Stimulated activated CD4-positive, alpha-beta T cell treated with anti-CD3 and anti-CD28 coated beads, TNF-alpha, amount 100 ng/mL, for 48 hours (primary cell): ENCODE results near the gene LSAMP.

Source experiments
- DNase-seq, 3 donors: peaks; one replicate each; pipeline ENCODE4 v3.0.0-alpha.2; 2020; ENCODE audit warnings: low read depth in 3 of 3

LSAMP gene

DNA sequence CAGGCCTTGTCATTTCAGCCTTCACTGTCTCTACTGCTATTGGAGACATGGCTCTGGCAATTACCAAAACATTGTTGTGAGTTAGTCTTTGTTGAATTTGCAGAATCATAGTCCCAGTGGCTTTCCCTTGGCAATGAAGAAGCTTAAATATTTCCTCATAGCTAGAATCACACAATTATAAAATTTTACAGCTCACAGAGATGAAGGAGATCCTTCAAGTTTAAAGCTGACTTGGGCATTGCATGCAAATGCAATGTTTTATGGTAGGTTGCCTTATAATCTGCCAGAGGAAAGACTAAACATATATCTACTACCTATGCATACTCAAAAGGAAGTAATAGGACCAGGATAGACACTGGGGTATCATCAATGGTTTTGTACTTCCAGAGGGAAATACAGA lies 90.9 kb downstream of the LSAMP start:
- no peak for DNase-seq

DNA sequence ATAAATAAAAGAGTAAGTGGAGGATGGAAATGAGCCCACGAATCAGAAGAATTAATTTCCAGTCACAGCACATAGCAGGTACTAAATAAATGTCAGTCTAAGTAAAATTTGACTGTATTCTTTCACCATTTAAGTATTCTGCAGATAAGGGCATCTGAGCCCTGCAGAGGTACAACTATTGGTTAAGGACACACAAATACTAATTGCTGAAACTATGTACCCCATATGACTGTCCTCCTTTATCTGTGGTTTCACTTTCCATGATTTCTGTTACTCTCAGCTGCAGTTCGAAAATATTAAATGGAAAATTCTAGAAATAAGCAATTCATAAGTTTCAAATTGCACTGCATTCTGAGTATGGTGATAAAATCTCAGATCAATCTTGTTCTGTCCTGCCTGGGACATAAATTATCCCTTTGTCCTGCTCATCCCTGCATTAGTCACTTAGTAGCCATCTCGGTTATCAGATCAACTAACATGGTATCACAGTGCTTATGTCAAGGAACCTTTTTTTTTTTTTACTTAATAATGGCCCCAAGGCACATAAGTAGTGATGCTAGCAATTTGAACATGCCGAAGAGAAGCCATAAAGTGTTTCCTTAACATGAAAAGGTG lies 95.1 kb downstream of the LSAMP start:
- DNase-seq = no peak

DNA sequence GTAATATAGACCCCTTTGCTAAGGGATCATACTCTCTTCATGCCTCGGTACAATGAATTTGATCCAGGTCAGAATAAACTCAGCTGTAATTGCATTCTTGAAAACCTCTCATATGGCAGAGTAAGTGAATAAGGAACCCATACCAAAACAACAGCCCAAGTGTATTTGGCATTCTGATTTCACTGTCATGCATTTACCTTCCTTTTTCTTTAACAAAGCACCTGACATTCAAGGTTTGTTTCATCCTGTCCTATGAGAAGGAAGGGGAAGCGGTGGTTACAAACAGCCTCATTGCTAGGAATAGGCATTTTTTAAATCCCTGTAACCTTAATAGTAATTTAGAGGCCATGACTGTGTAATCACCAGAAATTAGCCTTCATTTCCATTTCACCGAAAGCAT lies 97.1 kb downstream of the LSAMP start:
- no peak for DNase-seq

DNA sequence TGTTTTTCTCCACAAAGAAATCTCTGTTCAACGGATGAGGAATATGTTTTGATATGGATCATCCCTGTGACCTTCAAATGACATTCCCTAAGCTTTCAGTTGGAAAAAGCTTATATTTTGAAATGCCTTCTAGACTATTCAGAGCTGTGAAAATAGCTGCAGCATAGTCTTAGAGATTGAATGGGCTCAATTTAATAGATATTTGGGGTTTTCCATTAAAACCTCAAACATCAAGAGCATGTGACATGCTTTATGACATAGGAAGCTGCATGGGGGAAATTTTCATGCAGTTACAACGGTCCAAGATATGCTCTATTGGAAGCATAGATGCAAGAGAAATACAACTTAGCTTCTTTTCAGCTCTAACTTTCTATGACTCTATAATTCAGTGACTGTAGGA lies 102.8 kb downstream of the LSAMP start:
- DNase-seq = no peak

DNA sequence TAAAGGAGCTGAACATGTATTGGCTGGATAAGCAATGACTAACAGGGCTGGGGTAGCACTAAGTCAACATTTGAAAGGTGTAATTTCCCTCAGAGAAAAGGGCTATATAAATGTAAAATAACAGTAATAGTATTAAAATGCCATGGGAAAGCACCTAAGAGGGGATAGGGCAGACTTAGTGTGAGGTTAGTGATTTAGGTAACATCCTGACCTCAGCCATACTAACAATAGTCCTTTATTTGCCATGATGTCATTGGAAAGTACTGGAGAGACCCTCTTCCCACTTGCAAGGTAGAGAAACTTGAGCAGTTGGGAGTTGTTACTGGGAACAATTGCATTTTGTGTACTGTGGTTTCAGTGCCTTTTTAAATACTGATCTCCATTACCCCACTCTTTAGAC lies 103.4 kb downstream of the LSAMP start:
- DNase-seq = no peak

DNA sequence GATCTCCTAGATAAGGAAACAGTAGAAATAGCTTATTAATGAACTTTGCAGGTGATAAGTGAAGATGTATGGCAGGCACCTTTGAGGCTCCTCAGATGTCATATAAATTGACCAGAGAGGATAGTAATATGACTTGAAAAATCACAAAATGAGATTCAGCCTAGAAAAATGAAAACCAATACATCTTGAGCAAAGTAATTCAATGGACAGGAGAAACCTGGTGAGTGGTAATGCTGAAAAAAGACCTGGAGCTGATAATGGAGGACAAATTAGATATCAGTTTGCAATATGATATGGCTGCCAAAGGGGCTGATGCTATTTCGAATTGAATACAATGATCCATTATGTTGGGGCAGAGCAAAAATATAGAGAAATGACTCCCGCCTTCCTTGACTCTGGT lies 103.9 kb downstream of the LSAMP start:
- DNase-seq = no peak

DNA sequence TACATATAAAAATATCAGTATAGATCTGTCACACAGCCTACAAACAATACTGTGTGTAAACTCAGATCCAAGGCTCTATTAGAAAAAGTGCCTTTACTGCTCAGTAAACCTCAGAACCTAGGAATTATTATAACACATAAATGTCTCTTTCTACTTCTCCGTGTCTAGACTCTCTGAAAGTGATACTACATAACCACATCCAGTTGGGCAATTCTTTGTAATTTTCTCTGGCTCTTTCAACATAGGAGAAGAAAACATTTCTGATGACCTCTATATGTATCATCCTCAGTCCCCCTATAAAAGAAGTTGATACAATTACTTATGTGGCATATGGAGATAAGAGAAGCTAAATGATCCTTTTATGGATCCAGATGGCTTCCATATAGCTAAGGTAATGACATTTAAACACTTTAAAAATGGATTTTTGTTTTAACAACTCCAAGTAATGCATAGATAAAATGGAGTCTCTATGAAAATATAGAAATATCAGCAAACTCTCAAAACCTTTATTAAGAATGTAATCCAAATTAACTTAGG lies 104.5 kb downstream of the LSAMP start:
- no peak for DNase-seq

DNA sequence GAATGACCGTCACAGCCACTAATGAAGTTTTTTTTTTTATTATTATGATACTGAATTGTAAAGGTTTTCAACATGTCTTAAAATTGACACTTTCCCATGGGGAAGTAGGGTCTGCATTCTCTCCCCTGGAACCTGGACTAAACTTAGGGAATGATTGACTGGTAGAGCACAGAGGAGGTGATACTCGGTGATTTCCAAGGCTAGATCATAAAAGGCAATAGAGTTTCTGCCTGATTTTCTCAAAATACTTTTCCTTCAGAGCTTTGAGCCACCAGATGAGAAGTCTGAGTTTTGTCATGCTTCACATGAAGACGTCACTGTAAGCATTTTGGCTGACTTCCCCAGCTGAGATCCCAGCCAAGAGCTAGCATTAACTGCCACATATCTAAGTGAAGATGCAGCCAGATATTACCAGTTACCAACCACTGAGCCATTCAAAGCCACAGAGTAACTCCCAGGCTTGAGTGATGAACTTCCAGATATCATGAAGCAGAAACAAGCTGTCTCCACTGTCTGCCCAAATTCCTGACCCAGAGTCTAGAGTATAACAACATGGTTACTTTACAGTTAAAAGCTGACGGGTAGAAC lies 105.8 kb downstream of the LSAMP start:
- DNase-seq = no peak

DNA sequence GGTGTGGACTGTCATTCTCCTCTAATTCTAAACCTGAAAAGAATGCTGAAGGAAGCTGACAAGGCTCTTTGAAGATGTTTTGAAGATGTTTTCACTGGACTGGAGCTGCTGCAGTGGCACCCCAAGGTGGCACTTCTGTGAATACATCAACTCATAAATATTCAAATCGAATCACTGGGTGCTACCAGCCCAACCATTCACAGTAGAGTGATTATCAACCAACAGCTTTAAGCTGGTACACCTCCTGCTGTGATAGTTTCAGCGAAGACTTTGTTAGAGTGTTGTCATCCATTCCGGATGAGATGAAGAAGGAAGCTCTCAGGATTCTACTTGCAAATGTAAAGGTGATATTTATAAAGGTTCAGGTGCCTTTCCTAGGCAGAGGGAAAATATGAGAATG lies 106.6 kb downstream of the LSAMP start:
- DNase-seq = no peak

DNA sequence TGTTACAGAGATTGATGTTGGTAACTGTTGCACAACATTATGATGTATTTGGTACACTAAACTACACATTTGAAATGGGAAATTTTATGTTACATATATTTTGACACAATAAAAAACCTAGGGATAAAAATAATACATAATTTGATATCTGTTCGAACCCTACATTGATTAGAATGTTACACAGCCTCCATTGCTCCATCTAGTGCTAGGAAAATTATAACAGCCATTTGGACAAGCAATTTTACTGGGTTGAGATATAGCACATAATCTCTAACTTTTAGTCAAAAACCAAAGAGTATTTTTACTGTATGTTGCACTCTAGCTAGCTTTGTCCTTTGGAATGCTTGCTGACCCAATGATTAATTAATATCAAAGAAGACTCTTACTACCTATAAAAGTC lies 108.1 kb downstream of the LSAMP start:
- DNase-seq = no peak

DNA sequence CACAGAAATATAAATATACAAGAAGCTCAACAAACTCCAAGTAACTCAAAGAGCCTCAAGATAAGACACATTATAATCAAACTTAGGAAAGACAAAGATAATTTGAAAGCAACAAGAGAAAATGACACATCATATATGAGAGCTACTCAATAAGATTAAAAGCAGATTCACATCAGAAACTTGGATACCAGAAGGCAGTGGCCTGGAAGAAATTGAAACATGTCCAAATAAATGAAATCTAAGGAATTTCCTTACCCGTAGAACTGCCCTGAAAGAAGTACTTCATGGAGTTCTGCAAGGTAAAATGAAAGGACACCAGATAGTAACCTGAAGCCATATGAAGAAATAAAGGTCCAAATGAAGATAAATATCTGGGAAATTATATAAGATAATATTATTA lies 113.9 kb downstream of the LSAMP start:
- DNase-seq = no peak

DNA sequence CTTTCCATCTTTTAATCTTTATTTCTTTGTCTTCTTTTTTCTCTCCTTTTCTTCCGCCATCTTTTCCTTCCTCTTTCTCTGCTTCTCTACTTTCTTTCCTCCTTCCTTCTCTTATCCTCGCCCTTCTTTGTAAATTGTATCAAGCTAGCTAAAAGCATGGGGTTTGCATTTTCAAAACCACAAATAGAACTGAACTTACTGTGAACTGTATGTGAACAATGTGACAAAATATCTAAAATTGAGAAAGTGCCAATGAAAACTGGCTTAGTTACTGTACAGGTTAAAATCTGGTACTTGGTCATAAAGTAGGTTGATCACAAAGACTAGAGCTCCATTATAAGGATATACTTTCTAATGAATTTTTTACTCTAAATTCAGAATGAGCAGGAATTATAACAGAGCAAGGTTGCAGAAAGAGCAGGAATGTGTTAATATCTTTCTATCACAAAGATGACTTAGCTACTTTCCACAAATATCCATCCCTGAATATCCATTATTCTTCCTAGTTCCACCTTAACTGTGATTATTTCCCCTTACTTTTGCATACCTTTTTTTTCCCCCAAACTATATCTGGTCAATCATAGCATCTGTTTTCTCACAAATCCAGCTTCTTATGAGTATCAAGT lies 122.4 kb downstream of the LSAMP start:
- DNase-seq = no peak

DNA sequence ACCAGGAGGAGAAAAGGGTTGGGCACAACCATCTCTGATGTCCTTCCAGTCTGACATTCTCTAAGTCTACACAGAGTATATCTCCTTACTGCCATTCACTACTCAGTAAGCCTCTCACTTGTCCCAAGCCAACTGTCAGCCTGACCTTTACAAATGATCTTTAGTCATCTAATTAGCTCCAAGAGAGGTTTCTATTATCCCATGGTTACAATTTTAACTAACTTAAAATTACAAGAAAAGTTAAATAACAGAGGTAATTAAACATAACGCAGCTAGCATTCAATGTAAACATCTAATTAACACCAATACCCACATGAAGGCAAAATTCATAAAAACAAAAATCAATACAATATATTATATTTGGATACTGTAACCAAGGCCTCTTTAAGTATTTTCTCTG lies 126.9 kb downstream of the LSAMP start:
- no peak for DNase-seq

DNA sequence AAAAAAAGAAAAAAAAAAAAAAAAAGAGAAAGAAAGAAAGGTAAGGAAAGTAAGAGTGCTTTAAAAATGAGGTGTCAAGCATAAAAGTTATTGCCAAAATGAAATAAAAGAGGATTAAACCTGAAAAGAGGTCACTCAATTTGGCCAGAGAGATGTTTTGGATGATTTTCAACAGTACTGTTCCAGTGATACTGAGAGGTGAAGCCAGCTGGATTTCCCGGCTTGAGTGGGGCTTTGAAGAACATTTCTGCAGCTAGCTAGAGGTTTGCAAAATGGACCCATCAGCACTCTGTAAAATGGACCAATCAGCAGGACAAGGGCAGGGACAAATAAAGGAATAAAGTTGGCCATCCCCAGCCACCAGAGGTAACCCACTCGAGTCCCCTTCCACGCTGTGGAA lies 128.5 kb downstream of the LSAMP start:
- DNase-seq = no peak

DNA sequence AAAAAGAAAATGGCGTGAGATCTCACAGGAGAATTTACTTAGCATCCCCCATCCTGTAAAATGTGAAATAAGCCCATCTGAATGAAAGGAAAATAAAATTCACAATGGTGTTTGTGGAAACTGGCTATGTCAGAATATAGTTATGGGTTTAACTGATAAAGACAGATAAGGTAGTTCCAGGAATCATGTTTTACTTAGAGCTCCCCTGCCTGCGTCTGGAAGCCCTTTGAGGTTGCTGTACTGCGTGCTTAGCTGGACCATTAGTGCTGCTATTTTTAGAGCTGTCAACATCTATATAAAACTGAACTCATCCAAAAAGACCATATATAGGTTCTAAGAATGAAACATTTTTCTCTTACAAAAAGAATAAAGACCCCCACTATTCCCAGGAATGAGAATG lies 130.8 kb downstream of the LSAMP start:
- no peak for DNase-seq

DNA sequence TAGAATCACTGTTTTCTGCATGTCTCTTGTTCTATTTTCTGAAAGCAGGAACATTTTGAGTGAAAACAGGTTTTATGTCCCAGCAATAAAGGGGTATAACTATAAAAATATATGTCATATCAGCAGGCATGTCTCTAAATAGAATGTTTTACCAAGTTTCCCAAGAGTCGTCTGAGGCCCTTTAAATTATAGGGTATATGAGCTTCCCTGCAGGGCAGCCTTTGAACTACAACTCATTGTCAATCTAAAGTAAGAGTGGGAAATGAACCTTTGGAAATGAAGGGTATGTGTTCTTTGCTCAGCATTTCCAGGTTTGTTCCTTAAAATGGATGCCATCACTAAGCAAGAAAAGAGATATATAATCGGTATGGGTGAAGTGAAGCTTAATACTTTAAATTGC lies 138.6 kb downstream of the LSAMP start:
- no peak for DNase-seq

DNA sequence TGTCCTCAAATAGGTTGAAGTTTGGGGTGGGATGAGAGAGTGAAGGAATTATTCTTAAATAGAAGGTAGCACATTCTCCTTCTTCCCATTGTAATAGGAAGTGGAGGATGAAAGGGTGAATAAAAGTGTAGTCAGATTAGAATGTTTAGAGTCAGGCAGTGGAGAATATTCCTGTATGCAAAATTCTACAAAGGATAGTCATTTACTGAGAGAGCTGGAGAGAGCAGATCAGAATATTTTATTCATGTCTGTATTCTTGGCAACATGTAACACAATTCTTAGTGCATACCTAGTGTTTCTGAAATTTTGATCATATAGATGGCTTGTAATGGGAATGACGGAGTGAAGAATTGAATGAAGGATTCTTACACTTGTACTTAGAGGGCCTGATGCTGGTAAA lies 139.1 kb downstream of the LSAMP start:
- DNase-seq = no peak

DNA sequence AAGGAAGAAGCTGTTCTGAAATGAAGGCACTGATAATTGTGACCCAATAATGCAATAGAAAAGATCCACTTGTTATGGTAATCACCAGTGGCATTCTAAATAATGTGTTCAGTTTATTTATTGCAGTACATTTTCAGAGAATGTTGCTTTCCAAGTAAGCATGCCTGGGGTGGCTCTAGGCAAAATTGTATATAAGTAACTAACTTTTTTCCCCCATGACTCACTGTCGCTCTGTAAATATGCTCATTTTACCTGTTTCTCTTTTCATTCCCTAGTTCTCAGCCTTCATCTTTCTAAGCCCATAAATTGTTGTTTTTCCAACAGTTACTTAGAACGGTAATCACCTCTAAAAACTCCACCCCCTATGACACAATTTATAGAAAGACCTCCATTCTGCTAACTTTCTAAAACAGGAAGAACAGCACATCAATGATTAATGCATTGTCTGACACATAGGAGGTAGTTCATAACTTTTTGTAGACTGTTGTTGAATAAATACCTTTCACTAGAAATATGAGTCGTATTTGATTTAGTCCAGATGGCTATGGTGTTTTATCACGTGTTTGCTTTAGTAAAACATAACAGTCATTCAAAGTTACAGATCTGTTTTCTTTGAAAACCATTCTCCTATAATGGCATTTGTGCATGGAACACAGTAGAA lies 143.1 kb downstream of the LSAMP start:
- DNase-seq = no peak

DNA sequence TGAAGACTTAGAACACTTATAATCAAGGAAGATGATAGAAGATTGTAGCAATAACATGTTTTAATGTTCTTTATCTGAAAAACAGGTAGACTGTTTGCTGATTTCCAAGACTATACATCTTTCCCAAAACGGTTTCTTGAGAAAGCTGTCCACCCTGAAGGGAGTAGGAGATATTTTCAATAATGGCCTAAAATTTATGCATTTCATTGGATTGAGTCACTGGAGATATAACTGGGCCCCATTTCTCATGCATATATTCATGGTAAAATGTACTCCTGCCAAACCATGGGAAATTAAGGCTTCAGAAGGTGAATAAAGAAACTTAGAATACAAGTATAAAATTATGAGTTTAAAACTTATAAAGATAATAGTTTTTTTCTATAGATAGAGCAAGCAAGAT lies 143.9 kb downstream of the LSAMP start:
- no peak for DNase-seq

DNA sequence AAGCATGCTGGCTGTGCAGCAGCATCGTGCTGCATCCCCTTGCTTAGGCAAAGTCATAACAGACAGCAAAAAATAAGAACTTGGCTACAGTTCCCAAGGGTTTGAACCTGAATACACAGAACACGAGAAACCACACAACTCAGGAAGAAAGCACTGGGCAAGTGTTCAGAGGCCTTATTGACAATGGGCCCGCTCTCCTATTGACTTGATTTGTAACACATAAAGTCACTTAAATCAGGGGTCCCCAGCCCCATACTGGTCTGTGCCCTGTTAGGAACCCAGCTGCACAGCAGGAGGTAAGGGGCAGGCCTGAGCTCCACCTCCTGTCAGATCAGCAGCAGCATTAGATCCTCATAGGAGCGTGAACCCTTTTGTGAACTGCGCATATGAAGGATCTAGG lies 145.1 kb downstream of the LSAMP start:
- no peak for DNase-seq

DNA sequence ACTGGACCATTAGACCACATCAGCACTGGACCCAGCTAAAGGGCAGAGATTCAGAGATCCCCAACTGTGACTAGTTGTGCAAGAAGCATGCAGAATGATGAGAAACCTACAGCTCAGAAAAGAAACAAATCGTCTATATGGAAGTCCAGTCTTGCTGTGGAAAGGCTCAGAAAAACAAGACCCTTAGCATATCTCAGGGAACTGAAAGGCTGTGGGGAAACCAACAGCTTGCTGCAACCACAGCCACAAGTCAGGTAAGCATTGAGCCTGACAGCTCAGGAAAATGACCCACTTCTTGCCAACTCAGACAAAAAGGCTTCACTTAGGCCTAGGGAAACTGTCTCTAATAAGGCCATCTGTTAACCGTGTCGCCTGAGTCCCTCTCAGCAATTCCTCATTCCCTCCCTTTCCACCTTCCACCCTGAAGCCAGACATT lies 145.6 kb downstream of the LSAMP start:
- no peak for DNase-seq

DNA sequence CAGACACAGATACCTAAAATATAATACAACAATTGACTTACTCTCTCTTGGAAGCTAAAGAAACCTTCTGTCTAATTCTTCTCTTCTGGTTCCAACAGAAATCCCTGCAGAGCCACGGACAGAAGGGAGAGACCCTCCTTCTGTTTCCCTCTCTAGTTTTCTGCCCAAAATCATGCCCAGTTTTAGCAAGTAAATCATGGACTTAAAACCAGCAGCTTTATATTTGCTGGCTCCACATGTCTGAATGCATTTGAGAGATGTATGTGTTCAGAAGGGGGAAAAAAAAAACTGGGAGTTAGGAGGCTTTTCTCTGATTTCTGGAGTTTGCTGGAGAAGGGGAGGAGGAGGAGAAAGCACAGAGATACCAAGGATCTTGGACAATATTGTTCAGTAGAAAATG lies 147.1 kb downstream of the LSAMP start:
- DNase-seq = no peak

DNA sequence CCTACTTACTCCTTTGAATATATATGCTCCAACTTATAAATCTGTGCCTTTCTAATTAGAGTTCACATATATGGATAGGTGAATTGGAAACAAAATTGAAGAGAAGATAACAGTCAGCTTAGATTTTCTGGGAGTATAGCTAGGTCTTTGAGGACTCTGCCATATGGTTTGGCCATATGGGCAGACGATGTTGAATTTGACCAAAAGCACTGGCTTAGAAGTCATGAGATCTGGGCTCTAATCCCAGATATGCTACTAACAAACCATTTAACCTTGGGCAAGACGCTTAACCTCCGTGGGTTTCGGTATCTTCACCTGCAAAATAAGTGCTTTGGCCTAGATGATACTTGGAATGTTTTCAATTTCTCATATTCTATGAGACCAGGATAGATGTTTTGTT lies 154.1 kb downstream of the LSAMP start:
- no peak for DNase-seq
